Thyroid gland (tissue), 4 donors: Measurements from ENCODE around the gene MEIS3. TPM values are rescaled to one million over a fixed set of nuclear protein-coding genes. Genes with fewer than 3 reads are reported as not detected.

Experiments used
- DNase-seq, 2 donors: peaks; one replicate each; pipeline ENCODE4 v3.0.0-alpha.2; 2019
- H3K27ac ChIP-seq, 3 donors: fragments of 200-600 bp; sonication (generic); 1 replicate in 2 of 3; 2 replicates in 1 of 3; pipeline ENCODE4 v1.5.1; 2016 to 2019; ENCODE audit warnings: mild to moderate bottlenecking in 1 of 3, moderate library complexity in 1 of 3
- H3K27me3 ChIP-seq: fragments of 200-600 bp; sonication (generic); one replicate; pipeline ENCODE4 v1.5.1; 2019
- H3K36me3 ChIP-seq, 2 donors: fragments of 200-600 bp; sonication (generic); one replicate each; pipeline ENCODE4 v1.5.1; 2016 to 2019
- H3K4me1 ChIP-seq, 2 donors: fragments of 200-600 bp; sonication (generic); one replicate each; pipeline ENCODE4 v1.5.1; 2017 to 2019
- H3K4me3 ChIP-seq, 3 donors: fragments of 200-600 bp; sonication (generic); replicated peaks in 1 of 3; 1 replicate in 2 of 3; 2 replicates in 1 of 3; pipeline ENCODE4 v1.5.1; 2016; ENCODE audit warnings: mild to moderate bottlenecking in 1 of 3
- H3K9me3 ChIP-seq: fragments of 200-600 bp; sonication (generic); one replicate; pipeline ENCODE4 v1.5.1; 2017
- POLR2A ChIP-seq, 2 donors: fragments of 450-650 bp; IDR thresholded peaks; one replicate each; pipeline ENCODE4 v1.6.1; 2017; ENCODE audit warnings: antibody characterized with exemption in 2 of 2, mild to moderate bottlenecking in 2 of 2, moderate library complexity in 1 of 2
- WGBS, 2 donors: methylation state at CpG; one replicate each; pipeline ENCODE4 v1.1.5; 2017; 5-methylcytosine and 5-hydroxymethylcytosine counted together
- intact Hi-C: fragments of 100-400 bp; cut with DNase I; formaldehyde crosslinking; loops from one replicate; pipeline ENCODE4 v1.15.1; 2023
- total RNA-seq, 4 donors: library from RNA; depleted of rRNA; stranded (reverse); fragments of >200 nt; gene quantifications; one replicate each; pipeline ENCODE4 v1.2.3, GENCODE V29; 2016
- TF ChIP-seq, protein P1 (sequence below), 6 experiments: fragments of 200-600 bp in 3 of 6; fragments of 450-650 bp in 3 of 6; sonication (generic) in 3 of 6; IDR thresholded peaks; one replicate each; pipeline ENCODE4 v1.5.1; 2016 to 2019; ENCODE audit warnings: antibody characterized with exemption in 6 of 6, mild to moderate bottlenecking in 2 of 6, inconsistent platforms in 1 of 6, moderate library complexity in 1 of 6

The MEIS3 gene
- total RNA-seq, 4 donors from 2014 or later, result 3.6 to 15.3 (median 6.1) TPM

DNA sequence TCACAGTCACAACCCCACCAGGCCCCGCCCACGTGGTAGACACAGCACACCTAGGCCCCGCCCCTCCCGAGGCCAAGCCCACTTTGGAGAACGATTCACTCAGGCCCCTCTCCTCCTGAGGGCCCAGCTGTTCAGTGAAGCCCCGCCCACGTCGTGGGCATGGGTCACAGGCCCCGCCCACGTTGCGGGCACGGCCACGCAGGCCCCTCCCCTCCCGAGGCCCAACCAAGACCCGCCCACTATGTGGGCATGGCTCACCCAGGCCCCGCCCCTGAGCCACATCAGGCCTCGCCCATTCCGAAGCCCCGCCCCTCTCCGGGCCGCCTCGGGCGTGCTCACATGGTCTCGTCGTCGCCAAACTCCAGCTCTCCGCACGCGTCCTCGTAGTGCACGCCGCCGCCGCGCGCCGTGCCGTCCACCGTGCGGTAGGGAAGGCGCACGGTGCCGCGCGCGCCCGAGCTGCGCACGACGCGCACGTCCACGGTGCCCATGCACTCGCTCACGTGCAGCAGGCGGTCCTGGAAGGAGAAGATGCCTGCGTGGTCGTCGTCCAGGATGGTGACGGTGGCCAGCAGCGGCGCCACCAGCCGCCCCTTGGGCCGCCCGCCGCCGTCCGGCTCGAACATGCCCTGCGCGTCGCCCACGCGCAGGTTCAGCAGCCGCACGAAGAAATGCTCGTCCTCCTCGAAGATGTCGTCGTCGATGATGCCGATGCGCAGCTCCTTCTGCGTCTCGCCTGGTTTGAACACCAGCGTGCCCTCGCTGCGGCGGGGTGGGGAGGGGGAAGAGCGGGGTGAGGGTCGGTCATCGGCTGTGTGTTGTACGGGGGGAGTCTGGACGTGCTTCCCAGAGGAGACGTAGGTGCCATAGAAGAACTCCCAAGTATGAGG is 28.4 kb upstream of the MEIS3 start:
- peaks cover 35% of the 10 kb centered on the region for H3K27me3 ChIP-seq
- WGBS, 2 donors, result 5 to 7% methylated on average over 7 to 14 of the region's 95 CpGs

DNA sequence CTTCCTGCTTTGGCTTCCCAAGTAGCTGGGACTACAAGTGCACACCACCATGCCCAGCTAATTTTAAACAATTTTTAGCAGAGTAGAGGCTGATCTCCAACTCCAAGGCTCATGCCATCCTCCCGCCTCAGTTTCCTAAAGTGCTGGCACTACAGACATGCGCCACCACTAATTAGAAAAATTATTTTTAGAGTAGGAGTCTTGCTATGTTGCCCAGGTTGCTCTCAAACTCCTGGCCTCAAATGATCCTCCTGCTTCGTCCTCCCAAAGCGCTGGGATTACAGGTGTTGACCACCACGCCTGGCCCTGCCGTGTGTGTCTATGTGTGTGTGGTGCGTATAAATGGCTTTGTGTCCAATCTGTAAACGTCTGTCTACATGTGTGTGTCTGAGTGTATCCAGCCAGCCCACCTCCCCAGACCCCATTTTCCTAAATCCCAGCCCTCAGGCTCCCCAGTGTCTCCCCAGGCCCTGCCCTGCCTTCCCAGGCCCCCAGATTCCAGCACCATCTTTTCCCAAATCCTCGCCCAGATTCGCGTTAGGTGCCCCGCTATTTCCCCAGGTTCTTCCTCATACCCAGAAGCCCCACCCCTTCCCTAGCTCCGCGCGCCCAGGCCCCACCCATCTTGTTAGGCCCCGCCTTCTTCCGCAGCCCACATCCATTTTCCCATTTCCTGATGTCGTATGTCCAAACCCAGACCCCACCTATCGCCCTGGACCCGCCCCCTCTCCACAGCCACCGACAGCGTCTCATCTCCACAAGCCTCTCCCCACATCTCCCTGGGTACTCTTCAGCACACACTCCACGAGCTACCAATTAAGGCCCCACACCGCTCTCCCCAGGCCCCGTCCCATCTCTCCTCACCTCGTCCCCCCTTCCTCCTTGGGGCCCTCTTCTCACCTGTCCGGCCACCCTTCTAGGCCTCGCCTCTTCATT is 27.5 kb upstream of the MEIS3 start:
- intact Hi-C loops, result no loop called here

More for the DNA sequence above, 28.4 kb upstream of the MEIS3 start:
- peak in 1 of 2 donors; percentile 5 for DNase-seq
- no peak overlapping the region for H3K27ac ChIP-seq
- no peaks in the 10 kb centered on the region for H3K36me3 ChIP-seq
- no peaks in the 10 kb centered on the region for H3K9me3 ChIP-seq
- TF ChIP-seq POLR2A (IDR thresholded peaks at IDR 0.05), result no peak
- TF ChIP-seq, protein P1, sequence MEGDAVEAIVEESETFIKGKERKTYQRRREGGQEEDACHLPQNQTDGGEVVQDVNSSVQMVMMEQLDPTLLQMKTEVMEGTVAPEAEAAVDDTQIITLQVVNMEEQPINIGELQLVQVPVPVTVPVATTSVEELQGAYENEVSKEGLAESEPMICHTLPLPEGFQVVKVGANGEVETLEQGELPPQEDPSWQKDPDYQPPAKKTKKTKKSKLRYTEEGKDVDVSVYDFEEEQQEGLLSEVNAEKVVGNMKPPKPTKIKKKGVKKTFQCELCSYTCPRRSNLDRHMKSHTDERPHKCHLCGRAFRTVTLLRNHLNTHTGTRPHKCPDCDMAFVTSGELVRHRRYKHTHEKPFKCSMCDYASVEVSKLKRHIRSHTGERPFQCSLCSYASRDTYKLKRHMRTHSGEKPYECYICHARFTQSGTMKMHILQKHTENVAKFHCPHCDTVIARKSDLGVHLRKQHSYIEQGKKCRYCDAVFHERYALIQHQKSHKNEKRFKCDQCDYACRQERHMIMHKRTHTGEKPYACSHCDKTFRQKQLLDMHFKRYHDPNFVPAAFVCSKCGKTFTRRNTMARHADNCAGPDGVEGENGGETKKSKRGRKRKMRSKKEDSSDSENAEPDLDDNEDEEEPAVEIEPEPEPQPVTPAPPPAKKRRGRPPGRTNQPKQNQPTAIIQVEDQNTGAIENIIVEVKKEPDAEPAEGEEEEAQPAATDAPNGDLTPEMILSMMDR (IDR thresholded peaks at IDR 0.05), result no peak
- peaks cover 4 to 23% of the 10 kb centered on the region in 2 donors for H3K4me1 ChIP-seq
- intact Hi-C loops, result no loop called here
- H3K4me3 ChIP-seq, result no peak overlapping the region

DNA sequence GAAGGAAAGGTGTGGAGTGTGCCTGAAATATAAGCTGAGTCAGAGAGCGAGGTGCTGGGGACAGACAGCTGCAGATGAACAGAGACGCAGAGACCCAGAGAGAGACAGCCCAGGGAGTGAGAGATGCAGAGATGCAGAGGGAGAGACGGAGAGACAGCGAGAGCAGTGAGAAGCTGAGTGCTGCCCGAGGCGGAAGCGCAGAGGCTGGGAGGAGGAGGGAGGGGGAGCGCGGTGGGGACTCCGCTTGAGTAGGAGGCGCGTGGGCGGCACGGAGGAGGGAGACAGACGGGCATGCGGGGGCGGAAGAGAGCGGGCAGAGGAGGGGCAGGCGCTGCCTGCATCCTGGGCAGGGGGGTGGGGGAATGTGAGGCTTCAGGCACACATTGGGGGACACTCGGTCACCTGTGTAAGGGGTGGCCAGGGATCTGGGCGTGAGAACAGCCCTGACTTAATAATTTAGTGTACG is 26.6 kb upstream of the MEIS3 start:
- no peak for TF ChIP-seq POLR2A (IDR thresholded peaks at IDR 0.05)
- TF ChIP-seq, protein P1 (IDR thresholded peaks at IDR 0.05), result no peak
- H3K4me1 ChIP-seq, result peaks cover 4 to 23% of the 10 kb centered on the region in 2 donors
- H3K36me3 ChIP-seq, result no peaks in the 10 kb centered on the region
- no peaks in the 10 kb centered on the region for H3K9me3 ChIP-seq
- intact Hi-C loops, result no loop called here
- 4 to 5% methylated on average over 21 to 22 of the region's 22 CpGs for WGBS, 2 donors
- peaks cover 35% of the 10 kb centered on the region for H3K27me3 ChIP-seq
- H3K4me3 ChIP-seq, result no peak overlapping the region
- no peak overlapping the region for H3K27ac ChIP-seq
- peak; percentile 54 to 55 for DNase-seq

More for the DNA sequence above, 27.5 kb upstream of the MEIS3 start:
- H3K27me3 ChIP-seq, result peaks cover 35% of the 10 kb centered on the region
- no peaks in the 10 kb centered on the region for H3K9me3 ChIP-seq
- no peak for DNase-seq
- H3K4me3 ChIP-seq, result no peak overlapping the region
- TF ChIP-seq POLR2A (IDR thresholded peaks at IDR 0.05), result no peak
- TF ChIP-seq, protein P1 (IDR thresholded peaks at IDR 0.05), result no peak
- no peaks in the 10 kb centered on the region for H3K36me3 ChIP-seq
- H3K4me1 ChIP-seq, result peaks cover 4 to 23% of the 10 kb centered on the region in 2 donors
- 20 to 21% methylated on average over 28 of the region's 28 CpGs for WGBS, 2 donors
- no peak overlapping the region for H3K27ac ChIP-seq

DNA sequence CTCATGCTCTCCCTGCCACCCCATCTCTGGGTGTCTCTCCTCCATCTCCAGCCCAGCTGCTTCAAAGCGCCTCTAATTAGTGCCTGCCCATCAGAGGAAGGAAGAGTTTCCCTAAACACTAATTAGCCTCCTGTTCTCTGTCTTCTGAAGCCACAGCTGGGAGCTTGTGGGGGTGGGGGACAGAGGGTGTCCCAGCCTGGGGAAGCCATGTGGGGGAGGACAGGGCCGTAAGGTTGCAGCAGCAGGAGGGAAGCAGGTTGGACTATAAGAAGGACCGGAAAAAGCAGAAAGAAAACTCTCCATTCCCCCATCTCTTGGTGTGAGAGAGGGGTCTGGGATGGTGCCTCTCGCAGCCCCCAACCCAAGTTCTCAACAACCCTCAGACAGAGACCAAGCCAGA is 26.2 kb upstream of the MEIS3 start:
- DNase-seq, result no peak
- Histone ChIP-seq H3K4me3 (no peak overlapping the region), H3K36me3 (no peaks in the 10 kb centered on the region), H3K9me3 (no peaks in the 10 kb centered on the region), H3K4me1 (peaks cover 4 to 23% of the 10 kb centered on the region in 2 donors), H3K27ac (no peak overlapping the region), H3K27me3 (peaks cover 35% of the 10 kb centered on the region)
- intact Hi-C loops, result no loop called here
- TF ChIP-seq, protein P1 (IDR thresholded peaks at IDR 0.05), result no peak
- 53 to 60% methylated on average over 4 of the region's 4 CpGs for WGBS, 2 donors
